Endothelial cell of umbilical vein (primary cell): ENCODE measurements around the gene XRCC1. TPM values are rescaled to one million over a fixed set of nuclear protein-coding genes. Genes with fewer than 3 reads are reported as not detected.

Experiments
- BruUV-seq: library from RNA; stranded (reverse); fragments of 400-500 nt; replicated peaks from 2 replicates; lab custom pipeline; 2021; lab: Mats Ljungman, UMichigan
- CTCF ChIA-PET: fragments of 300-600, 350-600 bp; sonication (Branson Sonifier 250); formaldehyde crosslinking; loops from one replicate; lab custom pipeline; 2021; ENCODE audit warnings: antibody characterized with exemption, inconsistent platforms; lab: Charles Lee
- POLR2A ChIA-PET: fragments of 300-600, 350-600 bp; sonication (Branson Sonifier 250); formaldehyde crosslinking; loops from one replicate; lab custom pipeline; 2021; ENCODE audit warnings: antibody characterized with exemption, inconsistent platforms; lab: Charles Lee
- DNase-seq: peaks from one replicate; pipeline ENCODE4 v3.0.0-alpha.2; 2011; ENCODE audit warnings: low read depth, low spot score
- FAIRE-seq: peaks from 2 replicates; lab custom pipeline; 2011; peaks lifted over from hg19 to GRCh38; lab: Jason Lieb, UNC
- H2AFZ ChIP-seq: 2 replicates; pipeline ENCODE4 v1.6.0; 2012; ENCODE audit warnings: low read depth, low read length, control low read depth, inconsistent platforms
- H3K27ac ChIP-seq: 2 replicates; pipeline ENCODE4 v1.5.1; 2011; ENCODE audit warnings: low read depth, mild to moderate bottlenecking, control low read depth, low read length, moderate library complexity; ENCODE audit not compliant: insufficient read depth
- H3K27me3 ChIP-seq, 2 experiments: 2 replicates each; pipeline versions ENCODE4 v1.6.0 to v1.6.1; 2011; ENCODE audit warnings: low read length in 2 of 2, mixed read lengths in 1 of 2; ENCODE audit not compliant: control insufficient read depth in 2 of 2, insufficient read depth in 2 of 2
- H3K36me3 ChIP-seq, 2 experiments: 2 replicates in 1 of 2; 3 replicates in 1 of 2; pipeline ENCODE4 v1.5.1; 2011; ENCODE audit warnings: low read length in 2 of 2, mild to moderate bottlenecking in 1 of 2, moderate library complexity in 1 of 2; ENCODE audit not compliant: control insufficient read depth in 2 of 2, insufficient read depth in 2 of 2; ENCODE audit errors: extremely low read depth in 1 of 2
- H3K4me1 ChIP-seq: 3 replicates; pipeline ENCODE4 v1.5.1; 2011; ENCODE audit warnings: mild to moderate bottlenecking, low read length; ENCODE audit not compliant: control insufficient read depth, insufficient read depth; ENCODE audit errors: extremely low read depth
- H3K4me2 ChIP-seq: 2 replicates; pipeline ENCODE4 v1.6.1; 2011; ENCODE audit warnings: low read length, control low read depth, mixed read lengths; ENCODE audit not compliant: insufficient read depth
- H3K4me3 ChIP-seq, 3 experiments: fragments of 200-600 bp in 1 of 3; sonication (generic), shearing (Covaris generic) in 1 of 3; replicated peaks in 1 of 3; 2 replicates each; pipeline ENCODE4 v1.5.1; 2011 to 2016; ENCODE audit warnings: control low read depth in 3 of 3, low read length in 3 of 3, mild to moderate bottlenecking in 2 of 3, inconsistent platforms in 1 of 3, low read depth in 1 of 3, moderate library complexity in 1 of 3; ENCODE audit not compliant: insufficient read depth in 1 of 3
- H3K79me2 ChIP-seq: 2 replicates; pipeline ENCODE4 v1.6.0; 2012; ENCODE audit warnings: low read length, inconsistent platforms; ENCODE audit not compliant: control insufficient read depth, insufficient read depth
- H3K9ac ChIP-seq: replicated peaks from 2 replicates; pipeline ENCODE3; 2011; ENCODE audit warnings: low read length, control low read depth; ENCODE audit not compliant: insufficient read depth; ENCODE audit errors: extremely low read depth
- H3K9me1 ChIP-seq: replicated peaks from 3 replicates; pipeline ENCODE4 v1.6.0; 2011; ENCODE audit warnings: mild to moderate bottlenecking, low read length; ENCODE audit not compliant: control insufficient read depth, insufficient read depth; ENCODE audit errors: extremely low read depth
- H3K9me3 ChIP-seq: replicated peaks from 2 replicates; pipeline ENCODE4 v1.5.1; 2012; ENCODE audit warnings: low read length, inconsistent platforms; ENCODE audit not compliant: control insufficient read depth, insufficient read depth
- H4K20me1 ChIP-seq: replicated peaks from 2 replicates; pipeline ENCODE3; 2011; ENCODE audit warnings: mild to moderate bottlenecking, low read length; ENCODE audit not compliant: control insufficient read depth, insufficient read depth; ENCODE audit errors: extremely low read depth
- CTCF ChIP-seq, 2 donors: IDR thresholded peaks; 1 replicate in 1 of 2; 2 replicates in 1 of 2; pipeline ENCODE4 v1.5.1; 2011; ENCODE audit warnings: low read length in 2 of 2, mild to moderate bottlenecking in 2 of 2, moderate library complexity in 2 of 2, control low read depth in 1 of 2, inconsistent platforms in 1 of 2, low read depth in 1 of 2; ENCODE audit not compliant: insufficient read depth in 1 of 2; ENCODE audit errors: extremely low read depth in 1 of 2
- EZH2 ChIP-seq: IDR thresholded peaks from 2 replicates; pipeline ENCODE4 v1.6.1; 2012; ENCODE audit warnings: borderline replicate concordance, low read depth, mild to moderate bottlenecking, moderate library complexity, low read length, inconsistent platforms; ENCODE audit not compliant: severe bottlenecking
- FOS ChIP-seq: IDR thresholded peaks from 2 replicates; pipeline ENCODE4 v1.6.1; 2011; ENCODE audit warnings: mild to moderate bottlenecking, low read length, moderate library complexity, borderline replicate concordance; ENCODE audit not compliant: insufficient read depth
- GATA2 ChIP-seq: IDR thresholded peaks from 2 replicates; pipeline ENCODE4 v1.7.0; 2011; ENCODE audit warnings: low read depth, mild to moderate bottlenecking, moderate library complexity, mixed read lengths, low read length; ENCODE audit not compliant: insufficient read length, insufficient read depth
- JUN ChIP-seq: IDR thresholded peaks from 2 replicates; pipeline ENCODE4 v1.6.1; 2011; ENCODE audit warnings: borderline replicate concordance, low read depth; ENCODE audit not compliant: insufficient read length, insufficient read depth
- MYC ChIP-seq: IDR thresholded peaks from one replicate; pipeline ENCODE4 v1.6.1; 2011; ENCODE audit warnings: mild to moderate bottlenecking, low read depth, low read length
- POLR2A ChIP-seq: IDR thresholded peaks from 2 replicates; pipeline ENCODE4 v1.6.1; 2012; ENCODE audit warnings: low read depth, mild to moderate bottlenecking, control low read depth, low read length
- POLR2AphosphoS5 ChIP-seq: IDR thresholded peaks from 2 replicates; pipeline ENCODE4 v1.6.1; 2012; ENCODE audit warnings: low read depth, mild to moderate bottlenecking, control low read depth, low read length, moderate library complexity; ENCODE audit not compliant: insufficient read depth
- dilution Hi-C: fragments of 300-500 bp; cut with MboI; formaldehyde crosslinking; loops from one replicate; pipeline ENCODE4 v1.15.0; 2019; ENCODE audit warnings: low sequenced_read_pairs; ENCODE audit not compliant: extremely low pct_ligation_motif_present
- intact Hi-C: fragments of 100-400 bp; cut with micrococcal nuclease; formaldehyde crosslinking; loops from one replicate; pipeline ENCODE4 v1.10.0; 2022
- polyA plus RNA-seq, 4 experiments: library from polyadenylated mRNA; depleted of rRNA in 3 of 4; stranded (reverse) in 3 of 4; unstranded in 1 of 4; fragments of >200 nt; gene quantifications; 2 replicates each; pipeline versions ENCODE4 v1.2.1 to v1.2.3, GENCODE V29; 2011 to 2012; ENCODE audit warnings: missing spikeins in 1 of 4
- total RNA-seq: library from RNA; stranded (reverse); gene quantifications from 2 replicates; pipeline ENCODE4 v1.2.3, GENCODE V29; 2021
- TF ChIP-seq, protein P1 (sequence below): IDR thresholded peaks from 2 replicates; pipeline ENCODE4 v1.6.1; 2011; ENCODE audit not compliant: insufficient read depth, insufficient read length

Gene XRCC1
- total and polyA plus RNA-seq, 2 donors (not counting 3 experiments of a cell fraction or from before 2014, with no cell fraction given), result 29.5 to 39.3 TPM

GRCh38 chr19:43552198-43552450, 23.2 kb downstream of the XRCC1 start:
- Histone ChIP-seq H3K9me3 (no peaks in the 10 kb centered on the region), H3K9ac (no peak overlapping the region), H3K79me2 (no peaks in the 10 kb centered on the region), H4K20me1 (no peaks in the 10 kb centered on the region), H3K4me3 (no peak overlapping the region), H3K9me1 (no peaks in the 10 kb centered on the region), H3K36me3 (peaks cover 2 to 31% of the 10 kb centered on the region in 2 experiments), H2AFZ (no peak overlapping the region), H3K27me3 (no peaks in the 10 kb centered on the region), H3K27ac (no peak overlapping the region), H3K4me1 (no peaks in the 10 kb centered on the region), H3K4me2 (no peak overlapping the region)
- no TSS peak for BruUV-seq
- dilution Hi-C loops (no loop called here), intact Hi-C loops (no loop called here)
- no peak for FAIRE-seq
- DNase-seq, result no peak
- TF ChIP-seq, protein P1, sequence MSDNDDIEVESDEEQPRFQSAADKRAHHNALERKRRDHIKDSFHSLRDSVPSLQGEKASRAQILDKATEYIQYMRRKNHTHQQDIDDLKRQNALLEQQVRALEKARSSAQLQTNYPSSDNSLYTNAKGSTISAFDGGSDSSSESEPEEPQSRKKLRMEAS, result no peak
- TF ChIP-seq EZH2, result no peak
- no peak for TF ChIP-seq FOS
- no peak for TF ChIP-seq CTCF (IDR thresholded peaks at IDR 0.05; ENCODE audit: extremely low read depth in 1 of 2, insufficient read depth in 1 of 2, low read depth in 1 of 2, low read length in 2 of 2)
- no peak for TF ChIP-seq GATA2
- TF ChIP-seq POLR2A, result no peak
- TF ChIP-seq POLR2AphosphoS5, result no peak
- TF ChIP-seq MYC, result no peak
- no peak for TF ChIP-seq JUN
- CTCF ChIA-PET, result interaction anchor here (6.6 kb wide), 1 partner anchor 43 kb away, joined by 158 read pairs; the partner anchor contains the start of genes IRGQ and ZNF576
- POLR2A ChIA-PET, result no interaction called here
